Measurements from ENCODE around the gene USP37.

USP37 gene

GRCh38 chr2:218472988-218473387 is 95.2 kb downstream of the USP37 start:
- no peak for DNase-seq (ENCODE audit: low spot score)

DNA sequence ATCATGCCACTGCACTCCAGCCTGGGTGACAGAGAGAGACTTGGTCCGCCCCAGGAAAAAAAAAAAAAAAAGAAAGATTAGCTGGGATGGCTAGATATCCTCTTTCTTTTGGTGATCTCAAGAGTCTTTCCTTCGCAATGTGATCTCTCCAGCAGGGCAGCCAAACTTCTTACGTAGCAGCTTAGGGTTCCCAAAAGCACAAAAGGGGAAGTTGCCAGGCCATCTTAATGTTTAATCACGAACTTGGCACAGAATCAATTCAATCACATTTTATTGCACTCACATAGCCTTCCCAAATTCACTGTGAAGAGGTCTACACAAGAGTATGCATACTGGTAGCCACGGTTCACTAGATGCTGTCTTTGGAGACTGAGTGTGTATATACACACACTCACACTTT is 96.2 kb downstream of the USP37 start:
- no peak for DNase-seq (ENCODE audit: low spot score)

- DNase-seq (ENCODE audit: low spot score), result no peak
Measured at GRCh38 chr2:218471036-218471435, 97.1 kb downstream of the USP37 start.

- DNase-seq (ENCODE audit: low spot score), result no peak
Measured at GRCh38 chr2:218470448-218470847, 97.7 kb downstream of the USP37 start.

DNA sequence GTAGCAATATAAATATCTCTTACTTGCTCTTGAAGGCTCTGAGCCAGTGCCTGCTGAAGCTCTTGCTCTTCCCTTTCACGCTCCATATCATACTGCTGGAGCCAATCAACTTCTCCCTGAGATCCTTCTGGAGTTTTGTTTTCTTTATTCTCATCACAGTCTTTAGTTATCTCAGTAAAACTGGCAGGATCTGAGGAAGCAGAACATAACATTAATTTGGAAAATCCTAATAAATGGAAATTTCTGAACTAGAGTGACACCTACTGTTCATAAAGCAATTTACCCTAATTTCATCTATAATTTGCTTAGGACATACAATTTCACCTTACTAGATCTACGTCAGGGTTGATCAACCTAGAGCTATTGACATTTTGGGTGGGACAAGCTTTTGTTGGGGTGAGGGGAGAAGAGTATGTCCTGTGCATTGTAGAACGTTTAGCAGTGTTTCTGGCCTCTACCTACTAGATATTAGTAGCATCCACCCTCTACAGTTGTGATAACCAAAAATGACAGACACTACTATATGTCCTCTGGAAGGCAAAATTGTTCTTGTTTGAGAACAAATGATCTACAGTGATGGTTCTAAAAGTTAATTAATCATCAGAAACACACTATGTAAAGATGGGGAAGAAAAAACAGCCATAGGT is 102.0 kb downstream of the USP37 start:
- no peak for DNase-seq (ENCODE audit: low spot score)

- no peak for DNase-seq (ENCODE audit: low spot score)
Measured at GRCh38 chr2:218458598-218458997, 109.6 kb downstream of the USP37 start.

DNA sequence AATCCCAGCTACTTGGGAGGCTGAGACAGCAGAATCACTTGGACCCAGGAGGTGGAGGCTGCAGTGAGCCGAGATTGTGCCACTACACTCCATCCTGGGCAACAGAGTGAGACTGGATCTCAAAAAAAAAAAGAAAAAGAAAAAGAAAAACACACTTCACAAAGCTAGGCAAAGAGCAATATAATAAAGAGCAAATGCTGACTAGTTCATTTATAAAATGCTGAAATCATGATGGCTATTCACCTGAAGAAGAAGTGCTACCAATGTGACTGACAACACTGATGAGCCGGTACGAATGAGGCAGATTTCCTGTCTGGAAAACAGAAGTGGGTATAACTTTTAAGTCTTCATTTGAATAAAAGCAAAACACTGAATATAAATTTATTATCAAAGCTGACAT is 111.3 kb downstream of the USP37 start:
- DNase-seq (ENCODE audit: low spot score), result no peak

GRCh38 chr2:218452079-218452478 is 116.1 kb downstream of the USP37 start:
- DNase-seq (ENCODE audit: low spot score), result no peak

DNA sequence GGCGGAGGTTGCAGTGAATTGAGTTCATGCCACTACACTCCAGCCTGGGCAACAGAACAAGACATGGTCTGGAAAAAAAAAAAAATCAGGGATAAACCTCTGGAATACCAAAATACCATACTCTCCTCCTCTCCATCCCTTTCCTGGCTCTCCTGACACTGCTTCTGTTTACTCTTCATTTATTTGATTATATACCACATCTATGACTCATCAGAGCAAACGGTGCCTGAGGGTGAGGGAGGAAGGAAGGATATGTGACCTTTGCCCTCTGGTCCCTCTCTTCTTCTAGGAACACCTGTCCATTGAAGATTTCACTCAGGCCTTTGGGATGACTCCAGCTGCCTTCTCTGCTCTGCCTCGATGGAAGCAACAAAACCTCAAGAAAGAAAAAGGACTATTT is 119.2 kb downstream of the USP37 start:
- no peak for DNase-seq (ENCODE audit: low spot score)

DNA sequence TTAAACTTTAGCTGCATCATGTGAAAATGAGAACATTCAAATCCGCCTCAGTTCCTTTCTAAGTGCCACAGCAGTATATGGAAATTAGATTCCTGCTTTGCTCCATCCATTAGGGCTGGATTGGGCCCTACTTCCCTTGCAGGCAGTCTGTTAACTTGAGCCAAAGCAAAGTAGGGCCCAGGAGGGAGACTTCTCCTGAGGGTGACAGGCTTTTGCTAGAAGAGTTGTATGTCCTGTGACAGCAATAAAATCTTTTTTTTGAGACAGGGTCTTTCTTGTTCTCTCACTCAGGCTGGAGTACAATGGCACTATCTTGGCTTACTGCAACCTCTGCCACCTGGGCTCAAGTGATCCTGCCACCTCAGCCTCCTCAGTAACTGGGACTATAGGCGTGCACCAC is 121.1 kb downstream of the USP37 start:
- no peak for DNase-seq (ENCODE audit: low spot score)

DNA sequence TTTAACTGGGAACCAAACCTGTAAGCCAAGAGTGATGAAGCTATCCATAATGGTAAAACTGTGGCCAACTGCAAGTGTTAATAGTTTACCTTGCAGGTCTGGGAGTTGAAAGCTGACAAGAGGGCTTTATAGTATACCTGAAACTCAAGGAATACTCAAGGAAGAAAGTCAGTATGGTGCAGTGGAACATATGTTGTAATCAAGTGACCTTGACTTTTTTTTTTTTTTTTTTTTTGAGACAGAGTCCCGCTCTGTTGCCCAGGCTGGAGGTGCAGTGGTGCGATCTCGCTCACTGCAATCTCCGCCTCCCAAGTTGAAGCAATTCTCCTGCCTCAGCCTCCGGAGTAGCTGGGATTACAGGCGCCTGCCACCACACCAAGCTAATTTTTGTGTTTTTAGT is 121.6 kb downstream of the USP37 start:
- DNase-seq (ENCODE audit: low spot score), result no peak

- no peak for DNase-seq (ENCODE audit: low spot score)
Measured at GRCh38 chr2:218445602-218446001, 122.5 kb downstream of the USP37 start.

DNA sequence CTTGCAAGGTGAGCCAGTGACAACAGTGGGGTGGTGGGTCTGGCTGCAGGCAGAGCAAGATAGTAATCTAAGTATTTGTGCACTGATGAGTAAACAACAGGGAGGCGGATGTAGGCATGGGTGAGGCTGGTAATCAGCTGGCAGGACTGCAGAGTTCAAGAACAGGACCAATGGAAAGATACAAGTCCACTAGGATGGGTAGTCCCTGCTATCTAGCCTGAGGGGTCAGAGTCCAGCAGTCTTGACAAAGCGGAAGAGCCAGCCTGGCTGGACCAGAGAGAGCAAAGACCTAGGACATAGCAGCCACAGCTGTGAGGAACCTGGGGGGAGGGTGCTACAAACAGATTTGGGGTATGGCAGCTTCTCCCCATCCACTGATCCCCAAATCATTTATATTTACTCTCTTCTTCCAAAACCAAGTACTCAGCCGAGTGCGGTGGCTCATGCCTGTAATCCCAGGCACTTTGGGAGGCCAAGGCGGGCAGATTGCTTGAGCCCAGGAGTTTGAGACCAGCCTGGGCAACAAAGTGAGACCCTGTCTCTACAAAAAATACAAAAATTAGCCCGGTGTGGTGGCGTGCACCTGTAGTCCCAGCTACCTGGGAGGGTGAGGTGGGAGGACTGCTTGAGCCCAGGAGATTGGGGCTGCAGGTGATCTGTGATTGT is 123.3 kb downstream of the USP37 start:
- no peak for DNase-seq (ENCODE audit: low spot score)

GRCh38 chr2:218438596-218438995 is 129.6 kb downstream of the USP37 start:
- no peak for DNase-seq (ENCODE audit: low spot score)

GRCh38 chr2:218437969-218438368 is 130.2 kb downstream of the USP37 start:
- DNase-seq (ENCODE audit: low spot score), result no peak

DNA sequence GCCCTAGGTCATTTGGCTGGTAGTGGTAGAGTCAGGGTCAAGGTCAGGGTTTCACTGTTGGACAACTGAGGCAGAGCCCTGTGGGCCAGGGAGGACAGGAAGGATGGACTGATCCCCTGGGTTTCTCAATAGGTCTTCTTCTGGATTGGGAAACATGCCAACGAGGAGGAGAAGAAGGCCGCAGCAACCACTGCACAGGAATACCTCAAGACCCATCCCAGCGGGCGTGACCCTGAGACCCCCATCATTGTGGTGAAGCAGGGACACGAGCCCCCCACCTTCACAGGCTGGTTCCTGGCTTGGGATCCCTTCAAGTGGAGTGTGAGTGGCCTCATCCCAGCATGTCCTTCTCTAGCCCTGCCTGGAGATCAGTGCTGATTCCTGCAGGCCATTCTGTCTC is 131.2 kb downstream of the USP37 start:
- DNase-seq (ENCODE audit: low spot score), result no peak

DNA sequence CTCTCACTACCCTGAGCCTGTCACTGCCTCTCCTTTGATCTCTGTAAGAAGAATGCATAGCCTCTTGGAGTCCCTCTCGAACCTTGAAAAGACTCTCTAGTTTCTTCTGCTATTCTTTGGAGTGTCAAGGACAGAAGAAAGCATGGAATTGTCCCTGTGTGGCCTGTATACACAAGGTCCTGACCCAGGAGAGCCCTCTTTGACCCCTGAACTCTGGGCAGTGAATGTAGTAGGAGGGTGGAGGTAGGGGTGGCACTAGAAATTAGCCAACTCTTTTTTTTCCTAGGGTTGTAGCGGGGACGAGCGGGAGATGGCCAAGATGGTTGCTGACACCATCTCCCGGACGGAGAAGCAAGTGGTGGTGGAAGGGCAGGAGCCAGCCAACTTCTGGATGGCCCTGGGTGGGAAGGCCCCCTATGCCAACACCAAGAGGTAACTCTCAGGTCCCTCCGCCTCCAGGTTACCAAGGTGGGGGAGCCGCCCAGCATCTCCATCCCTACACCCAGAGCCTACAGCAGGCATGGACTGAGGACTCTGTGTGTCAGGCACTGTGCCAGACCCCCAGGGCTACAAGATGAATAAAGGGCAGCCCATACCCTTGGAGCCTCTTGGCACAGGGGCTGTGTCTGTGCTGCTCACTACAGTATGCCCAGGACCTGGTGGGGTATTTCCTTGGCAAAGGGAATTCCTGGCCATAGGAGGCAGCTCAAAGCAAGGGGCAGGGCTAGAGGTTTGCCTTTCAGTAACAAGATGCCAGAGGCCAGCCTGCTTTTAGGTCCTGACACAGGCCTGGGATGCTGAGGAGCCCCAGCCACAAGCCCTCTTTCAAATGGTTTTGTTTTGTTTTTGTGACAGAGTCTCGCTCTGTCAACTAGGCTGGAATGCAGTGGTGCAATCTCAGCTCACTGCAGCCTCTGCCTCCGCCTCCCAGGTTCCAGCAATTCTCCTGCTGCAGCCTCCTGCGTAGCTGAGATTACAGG is 132.9 kb downstream of the USP37 start:
- no peak for DNase-seq (ENCODE audit: low spot score)

GRCh38 chr2:218434456-218434855 is 133.7 kb downstream of the USP37 start:
- DNase-seq (ENCODE audit: low spot score), result no peak

DNA sequence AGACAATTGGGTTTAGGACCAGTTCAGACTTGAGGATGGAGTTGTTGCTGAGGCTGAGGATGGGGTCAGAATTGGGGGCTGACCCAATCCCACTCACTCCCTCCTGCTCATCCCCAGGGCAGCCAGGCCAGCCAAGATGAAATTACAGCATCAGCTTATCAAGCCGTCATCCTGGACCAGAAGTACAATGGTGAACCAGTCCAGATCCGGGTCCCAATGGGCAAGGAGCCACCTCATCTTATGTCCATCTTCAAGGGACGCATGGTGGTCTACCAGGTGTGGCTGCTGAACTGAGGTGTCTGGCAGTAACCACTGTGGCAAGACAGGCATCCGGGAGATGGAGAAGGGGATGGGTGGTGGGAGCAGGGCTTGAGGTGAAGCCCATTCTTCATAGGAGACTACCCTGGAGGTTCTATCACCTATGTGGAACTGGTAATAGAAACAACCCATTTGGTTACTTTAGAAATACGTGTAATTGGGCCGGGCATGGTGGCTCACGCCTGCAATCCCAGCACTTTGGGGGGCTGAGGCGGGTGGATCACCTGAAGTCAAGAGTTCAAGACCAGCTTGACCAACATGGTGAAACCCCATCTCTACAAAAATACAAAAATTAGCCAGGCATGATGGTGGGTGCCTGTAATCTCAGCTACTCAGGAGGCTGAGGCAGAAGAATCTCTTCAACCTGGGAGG is 135.3 kb downstream of the USP37 start:
- no peak for DNase-seq (ENCODE audit: low spot score)

GRCh38 chr2:218431878-218432277 is 136.3 kb downstream of the USP37 start:
- no peak for DNase-seq (ENCODE audit: low spot score)

DNA sequence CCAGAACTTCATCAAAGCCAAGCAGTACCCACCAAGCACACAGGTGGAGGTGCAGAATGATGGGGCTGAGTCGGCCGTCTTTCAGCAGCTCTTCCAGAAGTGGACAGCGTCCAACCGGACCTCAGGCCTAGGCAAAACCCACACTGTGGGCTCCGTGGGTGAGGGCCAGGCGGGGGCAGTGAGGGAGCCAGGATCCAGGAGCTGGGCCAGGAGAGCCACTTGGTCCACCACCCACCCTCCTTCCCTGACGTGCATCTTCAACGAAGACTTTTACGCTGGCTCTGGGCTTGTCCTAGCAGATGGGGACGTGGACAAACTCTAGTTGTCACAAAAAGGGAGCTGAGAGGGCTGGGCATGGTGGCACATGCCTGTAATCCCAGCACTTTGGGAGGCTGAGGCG is 137.4 kb downstream of the USP37 start:
- DNase-seq (ENCODE audit: low spot score), result no peak

Measured in activated CD4-positive, alpha-beta T cell treated with anti-CD3 and anti-CD28 coated beads, Interleukin-2, Interleukin-4, amounts not matched to agents 100 ng/mL and 50 ng/mL, durations not matched to agents 16 hours and 8 hours (primary cell).